IMR-90 (cell line): ENCODE results near the gene IRF2.
A peak's percentile ranks its signal among the peaks of the same experiment; 100 is the strongest.
"Not testable (repeated sequence)": the region's sequence is repeated elsewhere in the genome, so short reads cannot be mapped to it uniquely, and the experiment has no call there.

Experiments
- BHLHE40 ChIP-seq: fragments of 150-350 bp; IDR thresholded peaks from 2 replicates; pipeline ENCODE4 v1.6.1; 2016; ENCODE audit warnings: mild to moderate bottlenecking, low read depth, low read length
- MAZ ChIP-seq: IDR thresholded peaks from 2 replicates; pipeline ENCODE4 v1.6.1; 2012; ENCODE audit warnings: low read depth, mild to moderate bottlenecking, low read length, improper control_type of control experiment, moderate library complexity, borderline replicate concordance
- POLR2A ChIP-seq: IDR thresholded peaks from 2 replicates; pipeline ENCODE4 v1.6.1; 2012; ENCODE audit warnings: mild to moderate bottlenecking, low read depth, low read length
- RAD21 ChIP-seq: IDR thresholded peaks from 2 replicates; pipeline ENCODE4 v1.6.1; 2012; ENCODE audit warnings: low read length, improper control_type of control experiment
- RCOR1 ChIP-seq: IDR thresholded peaks from 2 replicates; pipeline ENCODE4 v1.6.1; 2012; ENCODE audit warnings: mild to moderate bottlenecking, low read length, improper control_type of control experiment; ENCODE audit not compliant: insufficient replicate concordance
- USF2 ChIP-seq: fragments of 150-350 bp; IDR thresholded peaks from 2 replicates; pipeline ENCODE4 v1.6.1; 2017; ENCODE audit warnings: mild to moderate bottlenecking, antibody characterized with exemption, low read length, low read depth
- TF ChIP-seq, protein P1 (sequence below): conservative IDR thresholded peaks from 2 replicates; pipeline ENCODE4 v1.5.1; 2012; ENCODE audit warnings: mild to moderate bottlenecking, low read depth, low read length, improper control_type of control experiment

GRCh38 chr4:184339398-184340193 is 134.8 kb downstream of the IRF2 start:
- TF ChIP-seq, protein P1, sequence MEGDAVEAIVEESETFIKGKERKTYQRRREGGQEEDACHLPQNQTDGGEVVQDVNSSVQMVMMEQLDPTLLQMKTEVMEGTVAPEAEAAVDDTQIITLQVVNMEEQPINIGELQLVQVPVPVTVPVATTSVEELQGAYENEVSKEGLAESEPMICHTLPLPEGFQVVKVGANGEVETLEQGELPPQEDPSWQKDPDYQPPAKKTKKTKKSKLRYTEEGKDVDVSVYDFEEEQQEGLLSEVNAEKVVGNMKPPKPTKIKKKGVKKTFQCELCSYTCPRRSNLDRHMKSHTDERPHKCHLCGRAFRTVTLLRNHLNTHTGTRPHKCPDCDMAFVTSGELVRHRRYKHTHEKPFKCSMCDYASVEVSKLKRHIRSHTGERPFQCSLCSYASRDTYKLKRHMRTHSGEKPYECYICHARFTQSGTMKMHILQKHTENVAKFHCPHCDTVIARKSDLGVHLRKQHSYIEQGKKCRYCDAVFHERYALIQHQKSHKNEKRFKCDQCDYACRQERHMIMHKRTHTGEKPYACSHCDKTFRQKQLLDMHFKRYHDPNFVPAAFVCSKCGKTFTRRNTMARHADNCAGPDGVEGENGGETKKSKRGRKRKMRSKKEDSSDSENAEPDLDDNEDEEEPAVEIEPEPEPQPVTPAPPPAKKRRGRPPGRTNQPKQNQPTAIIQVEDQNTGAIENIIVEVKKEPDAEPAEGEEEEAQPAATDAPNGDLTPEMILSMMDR = not testable (repeated sequence)
- 0 out of 2 replicates have a peak, but pooled peaks have one; percentile 12 for TF ChIP-seq BHLHE40
- TF ChIP-seq POLR2A, RCOR1, RAD21, USF2, MAZ: not testable (repeated sequence)
